Heart right ventricle (tissue), 16 donors: ENCODE measurements around the gene OR51B4. TPM values are rescaled to one million over a fixed set of nuclear protein-coding genes. Genes with fewer than 3 reads are reported as not detected.

Source experiments
- ATAC-seq, 8 donors: fragments of 200-7000 bp; cut with Tn5 transposase; one replicate each; pipeline ENCODE4 v1.9.1; 2020; ENCODE audit warnings: mild to moderate bottlenecking in 8 of 8, moderate library complexity in 8 of 8, moderate number of reproducible peaks in 1 of 8
- DNase-seq, 2 donors: peaks; one replicate each; pipeline ENCODE4 v3.0.0-alpha.2; 2020
- H3K27ac ChIP-seq, 10 donors: fragments of 200-600 bp; sonication (generic) in 2 of 10; one replicate each; pipeline versions ENCODE4 v1.5.0 to v1.8.0; 2020 to 2022; ENCODE audit warnings: mild to moderate bottlenecking in 3 of 10
- H3K27me3 ChIP-seq, 7 donors: fragments of 200-600 bp; one replicate each; pipeline ENCODE4 v1.8.0; 2021 to 2022; ENCODE audit warnings: mild to moderate bottlenecking in 2 of 7
- H3K36me3 ChIP-seq, 9 donors: fragments of 200-600 bp; sonication (generic) in 1 of 9; one replicate each; pipeline versions ENCODE4 v1.5.0 to v1.8.0; 2020 to 2022; ENCODE audit warnings: mild to moderate bottlenecking in 2 of 9
- H3K4me1 ChIP-seq, 9 donors: fragments of 200-600 bp; sonication (generic) in 1 of 9; one replicate each; pipeline versions ENCODE4 v1.5.0 to v1.8.0; 2020 to 2022; ENCODE audit warnings: mild to moderate bottlenecking in 4 of 9
- H3K4me3 ChIP-seq, 10 donors: fragments of 200-600 bp; sonication (generic) in 2 of 10; one replicate each; pipeline versions ENCODE4 v1.5.0 to v1.8.0; 2020 to 2022; ENCODE audit warnings: mild to moderate bottlenecking in 7 of 10, moderate library complexity in 2 of 10
- H3K9me3 ChIP-seq, 11 donors: fragments of 200-600 bp in 10 of 11; sonication (generic) in 2 of 11; one replicate each; pipeline versions ENCODE4 v1.5.0 to v1.8.0; 2013 to 2022; ENCODE audit warnings: mild to moderate bottlenecking in 2 of 11, control low read depth in 1 of 11, moderate library complexity in 1 of 11
- CTCF ChIP-seq, 9 donors: fragments of 200-600 bp; sonication (generic) in 2 of 9; IDR thresholded peaks; one replicate each; pipeline versions ENCODE4 v1.5.0 to v1.8.0; 2021 to 2022; ENCODE audit warnings: antibody characterized with exemption in 9 of 9, mild to moderate bottlenecking in 5 of 9, moderate library complexity in 1 of 9
- WGBS, 2 donors: extraction: QIAGEN DNeasy Blood & Tissue Kit; methylation state at CpG; one replicate each; pipeline ENCODE4 v1.1.7; 2013; ENCODE audit warnings: inconsistent platforms in 1 of 2; 5-methylcytosine and 5-hydroxymethylcytosine counted together
- intact Hi-C, 10 donors: fragments of 100-400 bp; cut with DNase I; formaldehyde crosslinking; loops; one replicate each; pipeline versions ENCODE4 v1.11.1 to v1.14.2; 2022
- polyA plus RNA-seq, 2 donors: library from polyadenylated mRNA; stranded (reverse); fragments of 200-250 nt; gene quantifications; one replicate each; pipeline ENCODE4 v1.2.3, GENCODE V29; 2013
- total RNA-seq, 10 donors: library from RNA; stranded (reverse); fragmentation: NEBNext Ultra II Directional in 3 of 10; extraction: Animal tissue kit (Norgen Biotek cat#: 25700) in 3 of 10; gene quantifications; one replicate each; pipeline versions ENCODE4 v1.2.1 to v1.2.4, GENCODE V29; 2021 to 2023
- donor health status: Arrhythmogenic right ventricular cardiomyopathy.
- donor health status: ischemic (EF 13 %, LVEDD 7.1; RV severe dilation, severe dysfunction).
- donor health status: healthy with polysubstance abuse.
- donor health status: DM: no; HTN: yes; CAD: no.
- donor health status: DM: no; HTN: no; CAD: no.
- donor health status: ischemic (EF 25% LVEDD 6.9; RV normal size, moderate dysfunction).
- donor health status: ischemic (EF 25% LVEDD 5.7; RV mildly dilated, moderate dysfunction).
- donor health status: healthy.
- donor health status: DM: yes; HTN: yes; CAD: no.
- donor health status: Ischemic cardiomyopathy.
- donor health status: ischemic (EF 35%, LVEDD 5.7; RV mildly dilated, moderate dysfunction).
- donor health status: nonischemic (EF 11% LVEDD 7.7; RV severe dilation, severe dysfunction).
- donor health status: DM: yes; HTN: yes; CAD: no.
- donor health status: PGD.
- donor health status: ischemic (EF 29% LVEDD 5.4; RV normal size, mild dysfunction).
- donor health status: nonischemic (EF 23%, LVEDD 6.1; RV moderate dilation, normal function).

OR51B4 gene
- total and polyA plus RNA-seq, 12 donors: not detected

GRCh38 chr11:5283882-5284281 lies 17.9 kb downstream of the OR51B4 start:
- no peak for ATAC-seq
- Histone ChIP-seq H3K27me3 (no peaks in the 10 kb centered on the region), H3K36me3 (no peaks in the 10 kb centered on the region), H3K4me1 (no peaks in the 10 kb centered on the region), H3K9me3 (no peaks in the 10 kb centered on the region), H3K4me3 (no peak overlapping the region), H3K27ac (no peak overlapping the region)
- no peak for TF ChIP-seq CTCF (IDR thresholded peaks at IDR 0.05)
- no peak for DNase-seq
- 63 to 71% methylated on average over 1 of the region's 1 CpG for WGBS, 2 donors
- intact Hi-C loops: loop anchor here in 1 of 10 donors (10.0 kb wide), 1 partner anchor 79 kb away; the partner anchor contains the start of gene OR51V1

- no peak for TF ChIP-seq CTCF (IDR thresholded peaks at IDR 0.05)
- Histone ChIP-seq H3K4me3 (no peak overlapping the region), H3K4me1 (no peaks in the 10 kb centered on the region), H3K27me3 (no peaks in the 10 kb centered on the region), H3K36me3 (no peaks in the 10 kb centered on the region), H3K27ac (no peak overlapping the region), H3K9me3 (no peaks in the 10 kb centered on the region)
- WGBS, 2 donors: 75 to 81% methylated on average over 3 of the region's 3 CpGs
- intact Hi-C loops: loop anchor here in 1 of 10 donors (10.0 kb wide), 1 partner anchor 78 kb away; the partner anchor contains the start of gene OR51V1
- DNase-seq (no peak), ATAC-seq (no peak)
These were observed 18.7 kb downstream of the OR51B4 start for GRCh38 chr11:5283086-5283485.

- WGBS, 2 donors: 64 to 91% methylated on average over 2 of the region's 2 CpGs
- TF ChIP-seq CTCF (IDR thresholded peaks at IDR 0.05): no peak
- H3K27me3 ChIP-seq: no peaks in the 10 kb centered on the region
- H3K4me1 ChIP-seq: no peaks in the 10 kb centered on the region
- intact Hi-C loops: loop anchor here in 1 of 10 donors (10.0 kb wide), 1 partner anchor 78 kb away; the partner anchor contains the start of gene OR51V1
- H3K9me3 ChIP-seq: no peaks in the 10 kb centered on the region
- no peak overlapping the region for H3K27ac ChIP-seq
- H3K4me3 ChIP-seq: no peak overlapping the region
- ATAC-seq: no peak
- H3K36me3 ChIP-seq: no peaks in the 10 kb centered on the region
- DNase-seq: no peak
These were observed 19.1 kb downstream of the OR51B4 start for GRCh38 chr11:5282628-5283027.

GRCh38 chr11:5281596-5281995 lies 20.1 kb downstream of the OR51B4 start:
- no peak for ATAC-seq
- Histone ChIP-seq H3K4me3 (no peak overlapping the region), H3K9me3 (no peaks in the 10 kb centered on the region), H3K36me3 (no peaks in the 10 kb centered on the region), H3K27me3 (no peaks in the 10 kb centered on the region), H3K4me1 (no peaks in the 10 kb centered on the region), H3K27ac (no peak overlapping the region)
- intact Hi-C loops: loop anchor here in 1 of 10 donors (10.0 kb wide), 1 partner anchor 77 kb away; the partner anchor contains the start of gene OR51V1
- TF ChIP-seq CTCF (IDR thresholded peaks at IDR 0.05): no peak
- DNase-seq: no peak
